Inflammatory macrophage (primary cell): ENCODE measurements around the gene CEND1.
"Not testable (repeated sequence)": the region's sequence is repeated elsewhere in the genome, so short reads cannot be mapped to it uniquely, and the experiment has no call there.

ENCODE experiments used
- DNase-seq, 2 donors: peaks; one replicate each; pipeline ENCODE4 v3.0.0-alpha.2; 2020 to 2022

Gene CEND1

GRCh38 chr11:763073-763463 lies 26.8 kb downstream of the CEND1 start:
- DNase-seq, result no peak

GRCh38 chr11:762421-763072 lies 27.3 kb downstream of the CEND1 start:
- peak; percentile 75 to 80 for DNase-seq

GRCh38 chr11:761526-762108 lies 28.3 kb downstream of the CEND1 start:
- no peak for DNase-seq

GRCh38 chr11:760236-760635 lies 29.7 kb downstream of the CEND1 start:
- DNase-seq, result no peak

GRCh38 chr11:749731-750130 lies 40.2 kb downstream of the CEND1 start:
- DNase-seq, result peak; percentile 85 to 92

GRCh38 chr11:748007-748359 lies 41.9 kb downstream of the CEND1 start:
- DNase-seq, result peak; percentile 42 to 68

- DNase-seq, result peak; percentile 91 to 94
These were observed 42.5 kb downstream of the CEND1 start, which contains the start of gene TALDO1 for GRCh38 chr11:747158-748006. TALDO1 (plus strand) TSS chr11:747464; CDS start chr11:747482, 18 bp downstream.

GRCh38 chr11:746289-747157 lies 43.4 kb downstream of the CEND1 start:
- peak; percentile 39 to 60 for DNase-seq

- DNase-seq, result no peak
These were observed 44.5 kb downstream of the CEND1 start for GRCh38 chr11:745428-745827.

GRCh38 chr11:742571-743201 lies 47.2 kb downstream of the CEND1 start:
- DNase-seq, result no peak

GRCh38 chr11:742156-742546 lies 47.7 kb downstream of the CEND1 start:
- no peak for DNase-seq

GRCh38 chr11:737899-738298 lies 52.0 kb downstream of the CEND1 start:
- not testable (repeated sequence) for DNase-seq

- DNase-seq, result no peak
These were observed 52.5 kb downstream of the CEND1 start for GRCh38 chr11:737366-737765.
